Right lobe of liver (tissue), 6 donors: ENCODE results near the gene RBM25. TPM values are rescaled to one million over a fixed set of nuclear protein-coding genes. Genes with fewer than 3 reads are reported as not detected.

Experiments used
- ATAC-seq, 4 donors: fragments of 200-7000 bp; cut with Tn5 transposase; one replicate each; pipeline ENCODE4 v1.9.1; 2020; ENCODE audit warnings: mild to moderate bottlenecking in 4 of 4, moderate library complexity in 4 of 4
- DNase-seq, 3 donors: peaks; one replicate each; pipeline ENCODE4 v3.0.0-alpha.2; 2020
- H3K27ac ChIP-seq, 3 donors: fragments of 200-600 bp; one replicate each; pipeline ENCODE4 v1.8.0; 2022
- H3K27me3 ChIP-seq, 2 donors: fragments of 200-600 bp; one replicate each; pipeline ENCODE4 v1.8.0; 2022
- H3K36me3 ChIP-seq, 4 donors: fragments of 200-600 bp; sonication (generic) in 1 of 4; one replicate each; pipeline versions ENCODE4 v1.5.1 to v1.8.0; 2017 to 2022; ENCODE audit warnings: control low read depth in 1 of 4
- H3K4me1 ChIP-seq, 4 donors: fragments of 200-600 bp; sonication (generic) in 1 of 4; one replicate each; pipeline versions ENCODE4 v1.5.1 to v1.8.0; 2017 to 2022; ENCODE audit warnings: control low read depth in 1 of 4
- H3K4me3 ChIP-seq, 3 donors: fragments of 200-600 bp; one replicate each; pipeline ENCODE4 v1.8.0; 2022
- H3K9me3 ChIP-seq, 4 donors: fragments of 200-600 bp; sonication (generic) in 1 of 4; one replicate each; pipeline versions ENCODE4 v1.5.1 to v1.8.0; 2017 to 2022; ENCODE audit warnings: control low read depth in 1 of 4
- POLR2A ChIP-seq: fragments of 450-650 bp; IDR thresholded peaks from one replicate; pipeline ENCODE4 v1.6.1; 2017; ENCODE audit warnings: antibody characterized with exemption, mild to moderate bottlenecking
- WGBS: methylation state at CpG from one replicate; pipeline ENCODE4 v1.1.6; 2018; ENCODE audit warnings: low coverage, low lambda C conversion rate; ENCODE audit not compliant: insufficient coverage; ENCODE audit errors: missing lambda C conversion rate; 5-methylcytosine and 5-hydroxymethylcytosine counted together
- intact Hi-C, 2 donors: fragments of 100-400 bp; cut with DNase I; formaldehyde crosslinking; loops; one replicate each; pipeline versions ENCODE4 v1.11.2 to v1.14.1; 2022
- total RNA-seq, 6 experiments: library from RNA; depleted of rRNA in 2 of 6; stranded (reverse); fragments of >200 nt in 2 of 6; fragmentation: NEBNext Ultra II Directional in 3 of 6; extraction: Animal tissue kit (Norgen Biotek cat#: 25700) in 3 of 6; gene quantifications; one replicate each; pipeline versions ENCODE4 v1.1.0 to v1.2.4, GENCODE V29; 2016 to 2023
- TF ChIP-seq, protein P1 (sequence below), 4 donors: fragments of 200-600 bp in 3 of 4; fragments of 450-650 bp in 1 of 4; IDR thresholded peaks; one replicate each; pipeline versions ENCODE4 v1.5.1 to v1.8.0; 2016 to 2022; ENCODE audit warnings: antibody characterized with exemption in 4 of 4, mild to moderate bottlenecking in 2 of 4
- donor health status: DM: no; HTN: yes; CAD: no.
- donor health status: DM: no; HTN: no; CAD: no.
- donor health status: DM: no; HTN: no; CAD: no.
- donor health status: DM: no; HTN: yes; CAD: no.
- donor health status: DM: no; HTN: yes; CAD: no.

Gene RBM25
- total RNA-seq, 6 experiments from 2014 or later, result 16.3 to 29.1 (median 22.8) TPM

DNA sequence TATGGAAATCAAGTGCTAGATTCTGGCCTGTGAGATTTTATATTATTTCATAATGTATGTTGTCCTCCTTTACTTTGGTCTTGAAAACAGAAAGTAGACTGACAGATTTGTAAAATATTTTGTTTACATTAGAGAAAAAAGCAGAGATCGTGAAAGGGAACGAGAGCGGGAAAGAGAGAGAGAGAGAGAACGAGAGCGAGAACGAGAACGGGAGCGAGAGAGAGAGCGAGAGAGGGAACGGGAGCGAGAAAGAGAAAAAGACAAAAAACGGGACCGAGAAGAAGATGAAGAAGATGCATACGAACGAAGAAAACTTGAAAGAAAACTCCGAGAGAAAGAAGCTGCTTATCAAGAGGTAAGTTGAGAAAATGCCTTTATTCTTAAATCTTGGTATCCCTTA is 47.4 kb downstream of the RBM25 start:
- Histone ChIP-seq H3K27ac (no peak overlapping the region), H3K36me3 (peaks cover 7 to 78% (median 25%) of the 10 kb centered on the region in 4 donors), H3K4me1 (peaks cover 0 to 3% (median 0%) of the 10 kb centered on the region in 4 donors), H3K9me3 (no peaks in the 10 kb centered on the region), H3K4me3 (no peak overlapping the region), H3K27me3 (no peaks in the 10 kb centered on the region)
- intact Hi-C loops, result no loop called here
- TF ChIP-seq, protein P1, sequence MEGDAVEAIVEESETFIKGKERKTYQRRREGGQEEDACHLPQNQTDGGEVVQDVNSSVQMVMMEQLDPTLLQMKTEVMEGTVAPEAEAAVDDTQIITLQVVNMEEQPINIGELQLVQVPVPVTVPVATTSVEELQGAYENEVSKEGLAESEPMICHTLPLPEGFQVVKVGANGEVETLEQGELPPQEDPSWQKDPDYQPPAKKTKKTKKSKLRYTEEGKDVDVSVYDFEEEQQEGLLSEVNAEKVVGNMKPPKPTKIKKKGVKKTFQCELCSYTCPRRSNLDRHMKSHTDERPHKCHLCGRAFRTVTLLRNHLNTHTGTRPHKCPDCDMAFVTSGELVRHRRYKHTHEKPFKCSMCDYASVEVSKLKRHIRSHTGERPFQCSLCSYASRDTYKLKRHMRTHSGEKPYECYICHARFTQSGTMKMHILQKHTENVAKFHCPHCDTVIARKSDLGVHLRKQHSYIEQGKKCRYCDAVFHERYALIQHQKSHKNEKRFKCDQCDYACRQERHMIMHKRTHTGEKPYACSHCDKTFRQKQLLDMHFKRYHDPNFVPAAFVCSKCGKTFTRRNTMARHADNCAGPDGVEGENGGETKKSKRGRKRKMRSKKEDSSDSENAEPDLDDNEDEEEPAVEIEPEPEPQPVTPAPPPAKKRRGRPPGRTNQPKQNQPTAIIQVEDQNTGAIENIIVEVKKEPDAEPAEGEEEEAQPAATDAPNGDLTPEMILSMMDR (IDR thresholded peaks at IDR 0.05), result no peak
- TF ChIP-seq POLR2A, result no peak
- DNase-seq, result no peak
- WGBS, result 96% methylated on average over 16 of the region's 16 CpGs
- ATAC-seq, result no peak

DNA sequence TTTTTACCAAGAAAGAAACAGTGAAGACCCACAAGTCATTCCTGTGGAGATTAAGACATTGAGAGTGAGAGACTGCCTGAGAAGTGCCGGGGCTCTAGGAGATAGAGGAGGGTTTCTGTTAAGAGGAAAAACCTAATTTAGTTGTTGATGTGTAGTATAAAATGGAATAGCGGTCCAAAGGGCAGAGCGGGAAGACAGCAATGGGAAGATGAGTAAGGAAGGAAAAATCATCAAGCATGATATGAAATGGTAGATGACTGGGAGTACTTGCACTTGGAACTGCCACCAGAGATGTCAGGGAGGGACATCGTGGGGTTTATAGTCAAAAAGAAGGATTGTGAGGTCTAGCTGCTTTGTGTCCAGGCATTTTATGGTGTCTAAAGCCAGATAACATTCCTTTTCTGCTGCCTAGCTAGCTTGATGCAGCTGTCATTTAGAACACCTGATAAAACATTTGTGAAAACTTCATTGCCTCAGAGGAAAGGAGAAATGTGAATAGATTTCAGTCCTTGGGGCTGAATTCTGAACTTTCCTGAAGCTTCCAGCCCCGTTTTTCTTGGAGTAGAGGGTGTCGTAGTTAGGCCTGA is 57.8 kb downstream of the RBM25 start:
- Histone ChIP-seq H3K9me3 (no peaks in the 10 kb centered on the region), H3K4me3 (no peak overlapping the region), H3K27ac (no peak overlapping the region), H3K4me1 (no peaks in the 10 kb centered on the region), H3K27me3 (no peaks in the 10 kb centered on the region), H3K36me3 (peaks cover 4 to 64% (median 26%) of the 10 kb centered on the region in 4 donors)
- intact Hi-C loops, result no loop called here
- 98% methylated on average over 6 of the region's 6 CpGs for WGBS
- no peak for ATAC-seq
- DNase-seq, result no peak
- TF ChIP-seq POLR2A, result no peak
- TF ChIP-seq, protein P1 (IDR thresholded peaks at IDR 0.05), result no peak

DNA sequence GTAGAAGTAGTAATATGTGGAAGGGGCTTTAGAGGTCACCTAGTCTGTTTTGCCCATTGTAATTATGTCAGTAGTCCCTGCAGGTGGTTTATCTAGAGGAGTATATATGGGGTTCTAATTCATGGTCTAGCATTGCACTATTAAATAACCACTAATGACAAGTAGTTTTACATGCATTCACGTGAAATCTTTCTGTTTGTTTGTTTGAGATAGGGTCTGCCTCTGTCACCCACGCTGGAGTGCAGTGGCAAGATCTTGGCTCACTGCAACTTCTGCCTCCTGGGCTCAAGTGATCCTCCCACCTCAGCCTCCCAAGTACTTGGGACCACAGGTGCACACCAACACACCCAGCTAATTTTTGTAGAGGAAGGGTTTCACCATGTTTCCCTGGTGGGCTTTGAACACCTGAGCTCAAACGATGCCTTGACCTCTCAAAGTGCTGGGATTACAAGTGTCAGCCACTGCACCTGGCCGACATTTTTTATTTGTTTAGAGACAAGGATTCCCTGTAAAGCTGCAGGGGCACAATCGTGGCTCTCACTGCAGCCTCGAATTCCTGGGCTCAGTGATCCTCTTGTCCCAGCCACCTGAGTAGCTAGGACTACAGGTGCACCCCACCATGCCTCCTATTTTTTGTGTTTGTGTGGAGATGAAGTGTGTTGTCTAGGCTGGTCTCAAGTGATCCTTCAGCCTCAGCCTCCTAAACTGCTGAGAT is 66.0 kb downstream of the RBM25 start:
- ATAC-seq (no peak), DNase-seq (no peak)
- Histone ChIP-seq H3K4me1 (peaks cover 0 to 4% (median 0%) of the 10 kb centered on the region in 4 donors), H3K9me3 (no peaks in the 10 kb centered on the region), H3K27ac (no peak overlapping the region), H3K4me3 (no peak overlapping the region), H3K36me3 (peaks cover 0 to 29% (median 4%) of the 10 kb centered on the region in 4 donors), H3K27me3 (no peaks in the 10 kb centered on the region)
- 94% methylated on average over 2 of the region's 6 CpGs for WGBS
- intact Hi-C loops, result no loop called here
- no peak for TF ChIP-seq POLR2A
- TF ChIP-seq, protein P1 (IDR thresholded peaks at IDR 0.05), result no peak

DNA sequence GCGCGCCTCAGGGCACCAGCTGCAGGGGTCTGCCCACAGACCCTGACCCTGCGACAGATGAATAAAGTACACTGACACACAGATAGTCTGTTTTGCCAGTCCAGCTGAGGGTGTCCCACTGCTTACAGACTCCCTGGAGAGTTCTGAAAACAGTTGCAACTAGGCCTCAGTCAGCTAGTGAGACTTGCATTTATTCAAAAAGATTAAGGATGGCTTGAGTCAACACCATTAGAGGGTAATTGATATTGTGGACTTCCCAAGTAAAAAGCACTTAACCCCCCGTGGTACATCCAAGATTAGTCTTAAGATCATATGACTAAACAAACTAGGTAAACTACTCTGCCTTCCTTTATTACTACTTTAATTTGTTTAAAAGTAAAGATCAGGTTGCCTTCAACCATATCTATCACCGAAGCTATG is 66.8 kb downstream of the RBM25 start:
- H3K4me3 ChIP-seq, result no peak overlapping the region
- ATAC-seq, result no peak
- H3K36me3 ChIP-seq, result peaks cover 0 to 20% (median 4%) of the 10 kb centered on the region in 4 donors
- intact Hi-C loops, result no loop called here
- no peak for DNase-seq
- peaks cover 0 to 4% (median 0%) of the 10 kb centered on the region in 4 donors for H3K4me1 ChIP-seq
- H3K9me3 ChIP-seq, result no peaks in the 10 kb centered on the region
- TF ChIP-seq, protein P1 (IDR thresholded peaks at IDR 0.05), result no peak
- no peak for TF ChIP-seq POLR2A
- 78% methylated on average over 5 of the region's 5 CpGs for WGBS
- H3K27ac ChIP-seq, result no peak overlapping the region
- no peaks in the 10 kb centered on the region for H3K27me3 ChIP-seq
